GM21390 (cell line): ENCODE data around the gene GALNT5.
A peak's percentile ranks its signal among the peaks of the same experiment; 100 is the strongest.
"Not testable (repeated sequence)": the region's sequence is repeated elsewhere in the genome, so short reads cannot be mapped to it uniquely, and the experiment has no call there.

Source experiments
- ATAC-seq: cut with Tn5 transposase; IDR thresholded peaks from one replicate; pipeline ENCODE4 v1.9.1; 2021; ENCODE audit not compliant: unreplicated experiment

GALNT5 gene

DNA sequence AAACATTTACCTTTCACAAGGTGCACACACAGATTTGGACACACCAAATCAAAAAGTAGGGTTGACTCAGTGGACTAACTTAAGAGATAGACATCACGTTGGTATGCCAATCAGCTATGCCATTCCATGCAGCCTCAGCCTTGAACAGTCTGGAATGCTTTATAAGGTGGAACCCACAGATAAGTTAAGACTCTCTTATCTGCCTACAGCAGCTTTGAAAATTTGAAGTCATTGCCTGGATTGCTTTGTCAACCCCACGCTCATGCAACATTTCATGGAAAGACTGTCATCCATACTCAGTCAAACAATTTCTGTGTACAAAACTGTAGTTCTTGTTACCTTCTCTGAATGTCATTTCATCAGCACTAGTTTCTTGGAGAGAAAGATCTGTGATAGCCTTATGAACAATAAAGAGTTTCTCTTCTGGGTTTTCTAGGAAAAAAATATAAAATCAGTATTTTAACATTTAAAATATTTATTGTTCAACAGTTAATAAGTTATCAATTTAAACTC lies 66.9 kb downstream of the GALNT5 start:
- no peak for ATAC-seq

DNA sequence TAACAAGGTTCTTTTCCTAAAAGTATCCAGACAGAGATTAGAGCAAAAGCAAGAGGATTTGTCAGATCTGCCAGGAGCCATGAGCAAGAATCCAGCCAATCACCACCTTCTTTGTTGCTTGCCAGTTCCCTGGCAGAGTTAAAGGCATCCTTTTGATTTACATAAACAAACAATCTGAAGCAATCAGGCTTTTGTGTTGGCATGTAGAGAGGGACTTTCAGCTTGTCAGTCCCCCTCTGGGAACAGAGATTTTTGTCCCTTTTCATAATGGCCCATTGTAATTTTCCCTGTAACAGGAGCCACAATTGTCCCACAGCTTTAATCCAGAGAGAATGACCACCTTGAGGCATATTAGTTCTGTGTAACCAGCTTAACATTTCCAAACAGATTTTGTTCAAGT lies 68.3 kb downstream of the GALNT5 start, which contains the start of gene ERMN:
Gene ERMN, minus strand, starts transcription at position 39 of the 400 bp plus-strand sequence. CDS start 182 bp downstream, outside the sequence.
- ATAC-seq = no peak

DNA sequence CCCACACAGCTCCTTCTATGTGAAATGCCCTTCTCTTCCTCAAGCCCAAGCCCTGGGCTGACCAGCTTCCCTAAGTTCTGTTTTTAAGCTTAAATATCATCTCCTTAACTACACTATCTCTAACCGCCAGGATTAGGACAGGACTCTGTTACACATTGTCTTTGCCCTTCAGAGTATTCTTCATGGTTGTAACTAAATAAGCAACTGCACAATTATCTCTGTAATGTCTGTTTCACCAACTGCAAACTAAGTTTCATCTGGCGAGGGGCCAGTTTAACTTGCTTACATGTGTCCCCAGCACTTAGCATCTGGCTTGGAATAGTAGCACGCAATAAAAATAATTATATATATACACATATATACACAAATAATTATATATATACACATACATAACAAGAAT lies 69.2 kb downstream of the GALNT5 start:
- no peak for ATAC-seq

DNA sequence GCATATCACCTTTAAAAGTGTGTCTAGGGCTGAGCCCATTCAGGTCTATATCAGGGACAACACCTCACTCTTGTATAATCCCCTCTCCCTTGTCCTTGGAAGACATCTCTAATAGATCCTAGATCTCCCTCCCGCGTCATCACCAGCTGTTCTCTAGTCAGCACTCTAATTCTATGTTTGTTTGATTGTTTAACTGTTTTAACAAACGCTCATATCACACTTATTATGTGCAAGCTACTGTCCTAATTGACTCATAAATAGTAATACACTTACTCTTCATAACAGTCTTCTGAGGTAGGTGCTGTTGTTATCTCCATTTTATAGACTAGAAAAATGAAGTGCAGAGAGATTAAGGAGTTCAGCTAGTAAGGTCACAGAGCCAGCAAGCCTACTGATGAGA lies 69.7 kb downstream of the GALNT5 start:
- ATAC-seq = peak; percentile 41

DNA sequence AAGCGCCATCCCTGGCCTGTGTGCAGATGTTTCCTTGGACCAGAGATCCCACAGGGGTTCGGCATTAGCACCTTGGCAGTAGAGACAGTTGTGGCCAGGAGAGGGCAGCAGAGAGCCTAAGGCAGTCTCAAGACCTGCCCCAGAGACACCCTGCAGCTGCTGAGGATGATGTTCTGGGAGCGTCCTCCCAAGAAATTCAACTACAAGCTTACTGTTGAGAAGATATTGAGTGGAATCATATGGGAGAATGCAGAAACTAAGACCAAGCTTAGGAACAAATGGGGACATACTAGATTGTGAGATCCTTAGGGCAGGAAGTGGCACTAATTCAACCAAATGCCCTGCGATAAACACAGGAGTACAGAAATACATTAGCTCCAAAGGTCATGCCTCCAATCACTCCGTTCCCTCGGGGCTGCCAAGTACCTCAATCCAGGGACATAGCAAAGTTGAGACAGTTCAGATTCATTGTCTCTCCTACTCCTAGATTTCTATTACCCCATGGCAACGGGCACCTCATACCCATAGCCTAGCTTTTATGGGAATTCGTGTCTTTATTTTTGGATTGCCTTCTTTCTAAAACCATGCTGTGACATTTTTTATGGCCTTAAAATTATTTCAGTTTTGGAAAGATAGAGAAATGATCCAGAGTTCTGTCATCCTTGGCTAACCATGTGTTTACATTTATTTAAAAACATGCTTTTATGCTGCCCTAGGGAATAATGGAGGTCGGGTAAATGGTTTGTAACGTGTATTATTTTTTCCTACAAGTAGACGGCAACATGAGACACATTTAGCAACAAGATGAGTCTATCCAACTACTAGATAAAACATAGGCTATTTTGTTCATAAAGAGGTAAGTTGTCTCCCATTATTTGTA lies 70.4 kb downstream of the GALNT5 start:
- peak; percentile 99 for ATAC-seq

DNA sequence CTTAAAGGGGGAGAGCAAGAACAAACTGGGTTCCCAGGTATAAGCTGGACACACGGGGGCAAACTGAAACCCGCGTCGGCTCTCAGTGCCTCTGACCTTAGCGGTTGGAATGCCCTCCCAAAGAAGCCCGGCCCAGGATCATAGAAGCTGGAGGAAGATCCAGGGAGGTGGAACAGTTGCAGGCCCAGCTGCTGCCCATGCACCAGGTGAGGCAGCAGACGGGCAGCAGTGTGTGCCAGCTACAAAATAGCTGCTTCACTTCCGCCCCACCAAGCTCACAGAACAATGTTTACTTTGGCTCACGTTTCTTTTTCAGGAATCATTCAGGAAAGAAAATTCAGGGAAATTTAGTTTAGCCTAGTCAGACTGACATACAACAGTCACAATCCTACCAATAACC lies 72.0 kb downstream of the GALNT5 start:
- ATAC-seq = no peak

DNA sequence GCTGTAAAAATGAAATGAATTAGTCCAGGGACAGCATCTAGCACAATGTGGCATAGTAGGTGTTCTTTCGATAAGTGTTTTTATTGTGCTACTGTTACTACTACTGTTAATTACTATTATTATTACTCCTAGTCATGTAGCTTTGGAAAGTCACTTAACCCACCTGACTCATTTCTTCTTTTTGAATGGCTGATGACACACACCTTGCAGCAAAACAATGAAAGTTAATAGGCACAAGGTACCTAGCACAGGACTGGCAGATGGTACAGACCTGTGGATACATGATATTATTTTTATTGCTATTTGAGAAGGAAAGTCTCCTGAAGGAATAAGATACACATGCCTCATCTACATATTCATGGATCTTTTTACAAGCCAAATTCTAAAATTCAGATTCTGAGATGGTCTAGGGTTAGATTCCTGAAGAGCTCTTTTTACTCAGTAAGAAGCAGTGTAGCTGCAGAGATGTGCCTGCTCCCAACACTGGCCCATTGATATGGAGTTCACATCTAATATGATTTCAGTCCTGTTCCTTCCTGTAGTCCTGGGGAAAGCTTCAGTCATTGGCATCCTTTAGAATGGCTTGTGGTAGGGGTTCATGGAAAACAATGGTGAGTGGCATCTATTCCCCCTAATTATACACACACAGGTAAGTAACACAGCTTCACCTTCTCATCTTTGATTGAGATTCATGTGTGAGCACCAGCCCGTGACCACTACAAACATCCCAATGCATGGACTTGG lies 76.0 kb downstream of the GALNT5 start:
- no peak for ATAC-seq

DNA sequence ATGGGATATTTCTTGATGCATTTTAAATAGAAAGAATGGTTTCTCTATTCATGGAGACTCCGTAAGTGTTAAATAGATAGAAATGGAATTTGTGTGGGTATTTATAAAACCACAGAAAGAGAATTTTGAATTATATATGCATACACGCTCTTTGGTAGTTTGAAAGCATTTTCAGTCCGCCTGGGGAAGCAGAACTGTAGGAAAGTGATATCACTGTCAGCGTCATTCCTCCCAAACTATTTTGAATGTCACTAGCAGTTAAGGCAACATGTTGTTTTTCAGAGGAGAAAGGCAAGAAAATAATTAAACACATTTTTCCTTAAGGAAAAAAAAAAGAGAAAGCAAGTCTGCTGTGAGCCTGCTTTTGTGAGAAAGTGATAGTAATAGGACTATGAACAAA lies 76.8 kb downstream of the GALNT5 start:
- ATAC-seq = no peak

DNA sequence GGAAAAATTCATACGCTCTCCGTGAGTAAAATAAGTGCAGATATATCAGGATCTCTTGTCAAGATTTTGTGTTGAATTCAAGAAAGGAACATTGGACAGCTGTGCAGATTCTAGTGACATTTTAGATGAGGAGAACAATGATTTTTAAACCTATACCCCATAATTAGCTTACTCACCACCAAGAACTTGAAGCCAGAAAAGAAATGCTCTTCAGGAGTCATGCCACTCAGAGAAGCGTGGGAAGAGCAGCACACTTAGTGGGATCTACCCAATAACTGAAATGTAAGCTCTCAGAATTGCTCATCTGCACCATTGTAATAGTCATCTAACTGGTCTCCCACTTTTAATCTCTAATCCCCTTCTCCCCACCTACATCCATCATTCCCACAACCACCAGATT lies 77.3 kb downstream of the GALNT5 start:
- ATAC-seq = no peak

DNA sequence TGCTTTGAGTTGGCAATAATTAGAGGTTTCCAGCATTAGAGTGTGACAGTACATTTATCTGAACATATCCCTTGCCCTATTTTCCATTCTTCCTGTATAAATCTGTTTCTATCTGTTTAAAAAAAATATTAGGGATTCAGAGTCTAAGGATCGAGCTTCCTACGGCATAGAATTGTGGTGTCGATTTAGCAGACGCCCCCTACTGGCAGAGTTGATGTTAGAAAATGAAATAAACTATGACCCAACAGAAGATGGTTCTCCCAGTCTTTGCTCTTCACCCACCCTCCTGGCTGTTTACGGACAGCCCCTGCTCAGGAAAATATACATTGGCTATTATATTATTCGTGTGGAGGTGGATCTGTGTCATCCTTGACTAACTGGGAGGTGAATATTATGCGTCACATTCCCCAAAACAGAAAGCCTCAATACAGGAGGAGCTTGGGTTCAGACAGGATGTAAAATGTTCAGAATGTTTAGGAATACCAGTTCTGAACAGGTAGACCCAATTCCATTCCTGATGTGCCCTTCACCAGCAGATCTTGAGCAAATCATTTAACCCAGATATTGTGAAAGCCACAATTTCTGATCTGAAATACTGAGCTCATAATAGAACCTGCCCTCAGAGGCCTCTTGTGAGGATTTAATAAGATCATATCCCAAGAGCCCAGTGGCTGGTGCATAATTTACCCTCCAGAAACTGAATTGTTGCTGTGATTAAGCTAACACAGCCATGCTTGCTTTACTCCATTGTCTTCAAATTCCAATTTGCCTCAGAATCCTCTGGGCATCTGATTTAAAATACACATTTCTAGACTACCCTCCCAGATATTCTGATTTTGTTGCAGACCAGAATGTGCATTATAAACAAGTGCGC lies 78.9 kb downstream of the GALNT5 start:
- peak; percentile 57 for ATAC-seq

DNA sequence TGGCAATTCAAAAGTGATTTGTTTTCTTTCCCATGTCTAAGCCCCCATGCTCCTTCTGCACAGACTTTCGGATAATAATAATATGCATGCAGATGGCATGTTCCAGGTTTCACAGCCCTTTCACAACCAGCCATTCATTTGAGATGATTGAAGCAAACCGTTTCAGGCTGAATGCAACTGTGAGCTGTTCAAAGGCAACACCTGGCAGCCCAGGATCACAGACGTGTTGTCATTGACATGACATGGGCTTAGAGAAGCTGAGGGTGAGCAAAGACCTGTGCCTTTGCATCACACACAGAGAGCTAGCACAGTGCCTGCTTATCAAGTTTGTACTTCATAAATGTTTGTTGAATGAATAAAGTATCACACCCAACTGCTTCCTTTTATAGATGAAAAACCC lies 80.5 kb downstream of the GALNT5 start:
- ATAC-seq = no peak

DNA sequence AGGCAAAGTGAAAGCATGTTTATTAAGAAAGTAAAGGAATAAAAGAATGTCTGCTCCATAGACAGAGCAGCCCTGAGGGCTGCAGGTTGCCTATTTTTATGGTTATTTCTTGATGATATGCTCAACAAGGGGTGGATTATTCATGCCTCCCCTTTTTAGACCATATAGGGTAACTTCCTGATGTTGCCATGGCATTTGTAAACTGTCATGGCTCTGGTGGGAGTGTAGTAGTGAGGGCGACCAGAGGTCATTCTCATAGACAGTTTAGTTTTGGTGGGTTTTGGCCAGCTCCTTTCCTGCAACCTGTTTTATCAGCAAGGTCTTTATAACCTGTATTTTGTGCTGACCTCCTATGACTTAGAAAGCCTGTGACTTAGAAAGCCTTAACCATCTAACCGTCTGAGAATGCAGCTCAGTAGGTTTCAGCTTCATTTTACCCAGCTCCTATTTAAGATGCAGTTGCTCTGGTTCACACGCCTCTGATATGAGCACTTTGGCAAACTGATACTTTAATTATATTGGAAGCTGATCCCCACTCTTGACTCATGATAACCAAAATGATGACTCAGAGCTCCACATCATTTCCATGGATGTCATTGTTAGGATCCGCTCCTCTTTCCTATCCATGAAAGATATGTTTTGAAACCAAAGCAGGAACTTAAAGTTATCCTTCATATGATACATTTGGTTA lies 82.6 kb downstream of the GALNT5 start:
- ATAC-seq = no peak

DNA sequence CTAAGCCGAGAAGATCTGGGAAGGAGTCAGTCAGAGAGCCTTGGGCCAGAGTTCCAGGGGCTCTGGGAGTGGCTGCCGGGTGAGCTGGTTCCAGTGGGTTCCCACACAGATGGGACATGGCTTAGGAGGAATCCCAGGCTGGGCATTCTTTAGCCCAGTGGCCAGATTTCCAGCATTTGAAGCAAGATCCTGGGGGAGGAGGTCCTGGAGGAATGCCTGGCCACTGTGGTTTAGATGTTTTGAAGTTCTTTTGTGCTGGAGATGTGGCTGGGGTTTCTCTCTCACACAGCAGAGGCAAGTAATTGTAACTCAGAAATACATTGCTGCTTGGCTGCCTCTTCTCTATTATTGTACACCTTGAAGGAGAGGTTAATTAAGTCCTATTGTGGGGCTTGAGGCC lies 83.9 kb downstream of the GALNT5 start:
- not testable (repeated sequence) for ATAC-seq

DNA sequence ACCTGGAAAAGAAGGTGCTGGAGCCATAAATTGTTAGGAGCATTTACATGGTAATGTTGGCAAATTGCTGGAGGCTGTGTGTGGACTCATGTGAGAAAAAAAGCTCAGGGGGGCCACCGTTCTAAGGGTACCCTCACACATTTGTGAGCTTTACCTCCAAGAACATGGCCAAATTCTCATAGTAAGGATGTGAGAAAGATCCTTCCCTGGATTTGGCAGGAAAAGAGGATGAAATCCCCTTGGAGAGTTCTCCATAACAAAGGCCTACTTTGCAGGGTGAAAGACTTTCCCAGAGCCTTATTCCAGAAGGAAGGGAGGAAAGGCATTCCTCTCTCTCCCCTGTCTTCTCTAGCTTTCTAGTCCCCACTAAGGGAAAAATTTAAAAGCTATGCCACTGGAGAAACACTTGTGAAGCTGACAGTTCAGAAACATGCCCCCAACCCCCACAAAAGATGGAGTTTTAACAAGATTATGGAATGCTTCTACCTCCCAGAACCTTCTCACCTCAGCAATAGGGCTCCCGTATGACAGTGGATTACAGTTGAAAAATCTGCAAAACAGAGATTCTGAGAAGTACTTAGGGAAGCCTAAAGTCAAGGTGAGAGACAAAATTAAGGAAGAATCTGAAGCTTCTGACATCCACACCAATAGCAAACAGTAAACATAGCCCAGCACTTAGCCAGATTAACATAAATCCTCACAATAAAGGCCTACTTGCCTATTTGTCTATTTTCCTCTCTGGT lies 88.3 kb downstream of the GALNT5 start:
- no peak for ATAC-seq

DNA sequence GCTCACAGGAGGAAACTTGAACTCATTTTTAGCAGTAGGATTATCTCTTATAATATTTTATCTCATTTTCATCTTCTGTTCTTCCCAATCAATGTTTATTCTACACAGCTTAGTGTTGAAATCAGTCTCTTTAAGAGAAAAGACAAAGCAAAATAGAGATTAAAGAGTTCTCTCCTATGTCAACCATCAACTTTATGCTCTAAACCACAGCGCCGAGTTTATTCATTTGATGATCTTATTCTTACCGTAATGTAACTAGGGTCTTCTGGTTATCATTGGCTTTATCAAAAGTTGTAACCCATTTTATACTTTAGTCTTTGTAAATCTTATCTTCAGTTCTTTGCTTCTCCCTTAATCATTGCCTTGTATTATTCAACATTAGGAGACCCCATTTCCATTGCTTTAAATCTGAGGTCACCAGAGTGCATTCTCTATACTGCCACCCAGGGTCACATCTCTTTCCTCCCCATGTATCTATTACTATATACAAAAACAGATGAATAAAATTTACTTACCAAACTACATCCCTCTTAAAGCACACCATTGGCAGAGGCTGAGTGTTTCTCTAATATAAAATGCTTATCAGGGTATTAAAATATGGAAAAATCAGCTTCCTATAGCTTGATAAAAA lies 90.9 kb downstream of the GALNT5 start:
- ATAC-seq = no peak

DNA sequence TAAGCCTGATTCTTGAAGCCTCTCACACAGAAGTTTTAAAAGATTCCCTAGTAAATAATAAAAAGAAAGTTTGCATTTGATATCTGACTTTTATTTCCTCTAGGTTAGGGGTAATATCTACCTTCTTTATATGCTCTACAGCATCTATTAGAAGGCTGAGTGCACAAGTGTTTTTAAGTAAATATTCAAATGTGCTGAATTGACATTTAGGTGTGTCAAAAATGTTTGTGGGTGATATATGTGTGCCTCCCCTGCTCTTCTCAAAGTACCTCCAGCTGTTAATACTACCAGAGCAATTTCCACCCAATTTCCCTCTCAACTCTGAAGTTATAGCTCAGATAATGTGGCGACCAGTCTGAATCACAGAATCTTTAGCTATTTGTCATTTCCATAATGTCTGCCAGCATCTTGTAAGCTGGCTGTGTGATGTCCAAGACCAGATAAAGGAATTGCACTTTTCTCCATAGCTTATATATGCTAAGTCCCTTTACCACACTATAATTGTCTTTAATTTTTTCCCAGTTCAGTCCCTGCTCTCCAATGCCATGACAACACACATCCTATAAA lies 92.5 kb downstream of the GALNT5 start:
- ATAC-seq = no peak

DNA sequence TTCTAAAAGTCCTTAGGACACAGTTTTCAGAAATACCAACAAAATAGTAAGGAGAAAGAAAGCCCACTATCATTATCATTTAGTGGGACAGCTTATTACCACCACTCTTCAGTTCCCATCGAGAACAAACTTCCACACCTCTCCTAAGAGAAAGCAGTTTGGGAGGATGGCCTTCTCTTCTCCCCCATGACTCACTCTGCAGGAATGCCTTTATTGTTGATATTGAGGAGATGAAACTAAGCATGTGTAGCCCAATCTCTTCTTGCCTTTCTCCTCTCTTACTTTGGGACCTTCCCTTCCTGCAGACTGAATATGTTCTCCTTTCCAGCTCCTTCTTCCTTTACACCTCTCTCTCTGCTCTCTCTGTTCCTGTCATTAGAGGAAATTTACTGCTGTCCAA lies 98.1 kb downstream of the GALNT5 start:
- ATAC-seq = no peak

DNA sequence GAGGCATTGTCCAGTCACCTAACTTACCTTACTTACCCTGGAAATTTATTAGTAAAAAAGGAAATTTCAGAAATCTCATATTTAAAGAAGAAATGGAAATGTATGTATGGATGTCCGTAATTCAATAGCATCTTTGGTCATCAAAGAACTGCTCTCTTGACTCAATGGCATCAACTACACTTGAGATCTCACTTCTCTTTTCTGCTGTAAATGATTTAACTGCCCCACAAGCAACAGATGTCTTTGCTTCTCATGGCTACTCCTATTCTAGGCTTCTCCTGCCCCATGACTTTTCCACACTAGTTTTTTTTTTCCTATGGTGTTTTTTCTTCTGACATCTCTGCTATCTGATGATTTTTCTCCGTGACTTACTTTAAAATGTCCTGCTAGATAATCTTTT lies 102.1 kb downstream of the GALNT5 start:
- no peak for ATAC-seq

DNA sequence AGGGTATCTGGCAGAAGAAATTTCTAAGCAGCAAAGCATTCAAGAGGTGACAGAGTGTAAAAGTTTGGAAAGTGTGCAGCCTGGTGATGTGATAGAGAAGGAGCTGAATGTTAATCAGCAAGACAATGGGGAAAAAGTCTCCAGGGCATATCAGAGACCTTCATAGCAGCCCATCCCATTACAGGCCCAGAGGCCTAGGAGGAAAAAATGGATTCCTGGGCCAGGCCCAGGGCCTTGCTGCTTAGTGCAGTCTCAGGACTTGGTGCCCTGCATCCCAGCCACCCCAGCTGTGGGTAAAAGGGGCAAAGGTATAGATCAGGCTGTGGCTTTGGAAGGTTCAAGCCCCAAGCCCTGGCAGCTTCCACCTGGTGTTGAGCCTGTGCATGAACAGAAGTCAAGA lies 104.0 kb downstream of the GALNT5 start:
- ATAC-seq = no peak
